Sciatic nerve (tissue), 2 donors: Measurements from ENCODE around the gene ACSS2. TPM values are rescaled to one million over a fixed set of nuclear protein-coding genes. Genes with fewer than 3 reads are reported as not detected.
A peak's percentile ranks its signal among the peaks of the same experiment; 100 is the strongest.
"Not testable (repeated sequence)": the region's sequence is repeated elsewhere in the genome, so short reads cannot be mapped to it uniquely, and the experiment has no call there.

Experiments
- ATAC-seq: fragments of 200-7000 bp; cut with Tn5 transposase; one replicate; pipeline ENCODE4 v1.9.1; 2020; ENCODE audit warnings: mild to moderate bottlenecking, moderate library complexity
- DNase-seq: peaks from one replicate; pipeline ENCODE4 v3.0.0-alpha.2; 2020; ENCODE audit warnings: low spot score
- intact Hi-C: fragments of 100-400 bp; cut with DNase I; formaldehyde crosslinking; loops from one replicate; pipeline ENCODE4 v1.14.2; 2022
- total RNA-seq: library from RNA; stranded (reverse); fragmentation: NEBNext Ultra II Directional; extraction: Animal tissue kit (Norgen Biotek cat#: 25700); gene quantifications from one replicate; pipeline ENCODE4 v1.2.1, GENCODE V29; 2021
- donor health status: DM: no; HTN: no; CAD: no.
- donor health status: DM: no; HTN: no; CAD: no.

Gene ACSS2
- total RNA-seq, 1 donor from 2014 or later: 103 TPM

DNA sequence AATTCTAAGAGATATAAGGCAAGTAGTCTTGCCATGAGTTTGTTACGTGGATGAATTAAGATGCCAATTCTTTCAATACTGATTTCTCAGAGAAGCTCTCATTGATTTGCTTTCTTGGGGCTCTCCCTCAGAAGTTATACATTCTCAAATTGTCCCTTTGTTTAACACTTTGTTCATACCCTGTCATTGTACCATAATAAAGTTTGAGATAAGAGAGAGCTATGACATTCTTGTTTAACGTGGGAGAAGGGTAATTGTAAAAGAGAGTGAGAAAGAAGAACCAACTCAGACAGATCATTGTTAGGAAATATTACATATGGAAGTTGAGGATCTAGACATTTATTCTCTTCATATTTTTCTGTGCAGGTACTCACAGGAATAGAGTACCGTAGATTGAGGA lies 19.1 kb downstream of the ACSS2 start:
- no peak for DNase-seq
- intact Hi-C loops: no loop called here
- no peak for ATAC-seq

DNA sequence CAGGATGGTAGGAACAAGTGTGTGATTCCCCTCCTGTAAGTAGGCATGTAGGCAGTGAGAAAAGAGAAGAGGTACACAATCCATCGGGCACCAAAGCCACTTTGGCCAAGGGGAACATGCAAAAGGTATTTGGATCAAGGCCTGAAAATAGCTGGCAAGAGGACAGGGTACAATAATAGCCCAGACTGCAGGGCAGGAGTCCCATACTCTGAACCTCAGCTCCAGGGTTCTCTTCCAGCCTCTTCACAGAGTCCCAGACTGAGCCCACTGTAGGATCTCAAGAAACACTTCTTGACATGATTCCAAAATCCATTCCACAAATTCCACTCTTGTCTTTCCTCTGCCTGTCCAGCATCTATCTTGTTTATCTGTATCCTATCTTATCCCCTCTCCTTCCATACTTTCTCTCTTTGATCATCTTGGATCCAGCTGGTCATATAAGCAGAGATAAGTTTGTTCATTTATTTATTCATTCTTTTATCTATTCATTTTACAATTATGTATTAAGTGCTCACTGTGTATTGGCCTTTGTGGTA lies 19.7 kb downstream of the ACSS2 start:
- ATAC-seq: no peak
- no peak for DNase-seq
- intact Hi-C loops: no loop called here

DNA sequence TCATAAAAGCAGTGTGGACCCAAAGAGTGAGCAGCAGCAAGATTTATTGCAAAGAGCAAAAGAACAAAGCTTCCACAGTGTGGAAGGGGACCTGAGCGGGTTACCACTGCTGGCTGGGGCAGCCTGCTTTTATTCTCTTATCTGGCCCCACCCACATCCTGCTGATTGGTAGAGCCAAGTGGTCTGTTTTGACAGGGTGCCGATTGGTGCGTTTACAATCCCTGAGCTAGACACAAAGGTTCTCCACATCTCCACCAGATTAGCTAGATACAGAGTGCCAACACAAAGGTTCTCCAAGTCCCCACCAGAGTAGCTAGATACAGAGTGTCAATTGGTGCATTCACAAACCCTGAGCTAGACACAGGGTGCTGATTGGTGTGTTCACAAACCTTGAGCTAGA lies 21.7 kb downstream of the ACSS2 start:
- DNase-seq, intact Hi-C loops, ATAC-seq: not testable (repeated sequence)

DNA sequence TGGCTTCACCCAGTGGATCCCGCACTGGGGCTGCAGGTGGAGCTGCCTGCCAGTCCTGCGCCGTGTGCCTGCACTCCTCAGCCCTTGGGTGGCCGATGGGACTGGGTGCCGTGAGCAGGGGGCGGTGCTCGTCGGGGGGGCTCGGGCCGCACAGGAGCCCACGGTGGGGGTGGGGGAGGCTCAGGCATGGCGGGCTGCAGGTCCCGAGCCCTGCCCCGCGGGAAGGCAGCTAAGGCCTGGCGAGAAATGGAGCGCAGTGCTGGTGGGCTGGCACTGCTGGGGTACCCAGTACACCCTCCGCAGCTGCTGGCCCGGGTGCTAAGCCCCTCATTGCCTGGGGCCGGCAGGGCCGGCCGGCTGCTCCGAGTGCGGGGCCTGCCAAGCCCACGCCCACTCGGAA lies 22.3 kb downstream of the ACSS2 start:
- ATAC-seq, DNase-seq, intact Hi-C loops: not testable (repeated sequence)

DNA sequence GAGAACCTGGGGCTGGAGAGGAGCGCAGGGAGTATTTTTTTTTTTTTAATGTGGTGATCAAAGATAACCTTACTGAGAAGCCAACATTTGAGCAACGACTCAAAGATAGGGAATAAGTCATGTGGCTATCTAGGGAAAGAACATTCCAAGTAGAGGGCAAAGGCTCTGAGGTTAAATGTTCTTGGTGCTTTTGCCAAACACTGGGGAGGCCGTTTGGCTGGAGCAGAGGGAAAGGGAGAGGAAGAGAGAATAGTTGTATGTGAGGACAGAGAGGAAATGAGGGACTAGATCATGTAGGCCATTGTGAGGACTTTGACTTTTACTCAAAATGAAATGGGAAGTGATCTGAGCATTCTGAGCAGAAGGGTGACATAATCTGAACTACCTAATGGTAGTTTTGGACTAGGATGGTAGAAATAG lies 27.8 kb downstream of the ACSS2 start:
- DNase-seq (no peak), ATAC-seq (peak; percentile 88)
- intact Hi-C loops: no loop called here

DNA sequence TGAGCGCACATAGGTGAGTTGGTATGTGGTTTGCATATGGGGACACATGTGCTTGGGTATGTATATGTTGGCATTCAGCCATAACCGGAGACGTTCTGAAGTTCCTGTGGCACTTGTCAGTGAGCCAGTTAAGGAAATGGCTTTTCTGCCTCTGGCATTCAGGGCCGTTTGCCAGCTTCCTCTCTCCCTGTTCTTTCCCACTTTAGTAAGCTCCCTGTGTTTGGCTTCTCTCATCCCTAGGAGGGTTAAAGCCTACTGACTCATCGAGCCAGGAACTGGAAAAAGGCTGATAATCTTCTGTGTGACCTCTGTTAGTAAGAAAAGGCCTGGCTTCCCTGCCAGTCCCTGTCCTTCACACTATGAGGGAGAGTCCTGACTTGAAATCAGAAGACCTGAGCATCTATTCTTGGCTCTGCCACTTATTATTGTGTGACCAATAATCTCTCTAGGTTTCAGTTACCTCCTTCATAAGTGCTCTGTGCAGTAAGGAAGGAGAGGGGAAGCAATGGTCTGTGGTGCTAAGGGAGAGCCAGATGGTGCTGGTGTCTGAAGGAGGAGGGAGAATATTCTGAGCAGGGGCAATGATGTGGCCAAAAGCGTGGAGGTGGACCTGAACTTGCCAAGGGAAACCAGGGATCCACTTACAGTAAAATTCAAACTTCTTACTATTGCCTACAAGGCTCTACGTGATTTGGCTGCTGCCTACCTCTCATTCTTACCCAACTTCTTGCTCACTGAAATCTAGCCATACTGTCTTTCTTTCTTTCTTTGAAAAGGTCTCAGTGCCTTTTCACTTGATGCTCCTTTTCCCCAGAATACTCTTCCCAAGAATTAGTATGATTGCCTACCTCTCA lies 31.4 kb downstream of the ACSS2 start:
- intact Hi-C loops: no loop called here
- ATAC-seq (peak; percentile 77), DNase-seq (no peak)

DNA sequence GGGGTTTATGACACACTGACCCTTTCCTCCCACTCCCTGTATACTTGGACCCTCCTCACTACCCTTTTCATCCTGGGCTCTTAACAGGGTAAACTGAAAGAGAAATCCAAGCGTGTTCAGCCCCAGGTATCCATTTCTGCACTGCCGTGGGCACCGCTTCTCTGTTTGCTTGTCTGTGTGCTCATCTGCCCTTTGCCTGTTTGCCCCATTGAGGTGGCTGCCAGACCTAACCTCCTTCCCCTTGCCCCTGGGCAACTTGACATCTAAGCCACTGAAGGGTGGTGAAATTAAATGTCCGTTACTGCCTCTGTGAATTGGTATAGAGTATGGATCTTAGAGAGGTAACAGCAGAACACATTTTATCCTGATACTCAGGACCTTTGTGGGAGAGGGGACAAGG lies 38.7 kb downstream of the ACSS2 start:
- intact Hi-C loops: no loop called here
- ATAC-seq: no peak

DNA sequence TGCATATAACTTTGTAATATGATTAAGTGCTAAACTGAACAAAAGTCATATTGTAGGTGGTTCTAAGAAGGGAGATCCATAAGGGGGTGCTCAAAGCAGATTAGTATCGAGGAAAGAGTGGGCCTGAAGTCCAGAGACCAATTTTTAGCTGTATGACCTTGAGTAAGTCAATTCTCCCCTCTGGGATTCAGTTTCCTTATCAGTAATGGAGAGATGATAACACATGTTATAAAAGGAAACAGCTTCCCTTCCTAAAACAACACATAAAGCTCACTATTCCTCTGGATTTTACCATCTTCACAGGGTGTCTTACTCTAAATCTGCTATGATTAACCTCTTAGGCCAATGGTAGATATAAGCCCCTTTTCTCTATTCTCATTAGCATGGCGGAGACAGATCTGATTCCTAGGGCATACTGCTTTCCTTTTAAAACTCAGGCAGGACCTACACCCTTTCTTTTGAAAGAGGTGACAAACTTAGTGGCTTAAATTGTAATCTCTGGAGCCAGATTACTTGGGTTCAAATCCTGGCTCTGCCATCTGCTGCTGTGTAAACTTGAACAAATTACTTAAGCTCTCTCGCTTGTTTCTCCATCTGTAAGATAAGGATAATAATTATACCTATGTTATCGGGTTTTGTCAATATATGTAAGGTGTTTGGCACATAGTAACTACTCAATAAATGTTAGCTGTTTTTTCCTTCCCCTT lies 39.5 kb downstream of the ACSS2 start:
- DNase-seq (no peak), ATAC-seq (no peak)
- intact Hi-C loops: no loop called here

More for the DNA sequence above, 38.7 kb downstream of the ACSS2 start:
- DNase-seq: no peak

DNA sequence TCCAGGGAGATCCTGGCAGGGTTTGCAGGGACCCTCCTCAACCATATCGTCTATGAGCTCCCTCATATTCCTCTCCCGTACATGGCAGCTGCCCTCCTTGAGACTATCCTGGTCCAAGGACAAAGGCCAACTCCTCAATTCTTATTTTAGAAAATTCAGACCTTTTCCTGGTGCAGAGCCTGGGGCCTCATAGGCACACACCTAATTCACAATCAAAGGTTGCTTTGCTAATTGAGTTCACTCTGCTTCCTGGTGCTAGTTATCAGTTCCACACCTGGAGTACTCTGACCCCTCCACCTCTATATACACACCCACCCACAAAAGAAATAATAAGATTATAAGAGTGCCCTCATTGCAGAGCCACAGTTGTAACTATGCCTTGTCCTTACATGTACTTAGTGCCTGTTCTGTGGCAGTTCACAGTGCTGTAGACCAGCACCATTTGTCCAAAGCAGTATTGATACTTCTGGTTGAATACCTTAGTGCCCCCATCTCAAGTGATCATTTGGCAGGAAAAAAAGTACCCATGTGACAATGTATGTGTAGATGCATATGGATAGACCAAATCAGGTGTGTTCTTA lies 40.5 kb downstream of the ACSS2 start:
- DNase-seq (no peak), ATAC-seq (no peak)
- intact Hi-C loops: no loop called here

DNA sequence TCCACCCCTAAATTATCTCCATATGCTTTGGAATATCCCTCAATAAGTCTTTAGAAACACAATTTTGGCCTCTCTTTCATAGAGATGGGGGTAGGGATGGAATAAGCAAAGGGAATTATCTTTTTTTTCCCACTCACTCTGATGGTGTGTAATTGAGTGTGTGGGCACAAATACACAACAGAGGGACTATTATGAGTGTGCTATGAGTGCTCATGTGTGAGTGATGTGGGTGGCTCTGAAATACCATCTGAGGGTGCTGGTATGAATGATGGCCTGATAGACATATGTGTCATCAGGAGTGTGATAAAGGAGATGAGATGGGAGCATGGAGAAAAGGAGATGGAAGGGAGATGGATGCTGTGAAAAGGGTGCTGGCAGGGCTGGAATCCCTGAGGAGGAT lies 43.6 kb downstream of the ACSS2 start:
- ATAC-seq: no peak
- intact Hi-C loops: no loop called here
- DNase-seq: no peak

DNA sequence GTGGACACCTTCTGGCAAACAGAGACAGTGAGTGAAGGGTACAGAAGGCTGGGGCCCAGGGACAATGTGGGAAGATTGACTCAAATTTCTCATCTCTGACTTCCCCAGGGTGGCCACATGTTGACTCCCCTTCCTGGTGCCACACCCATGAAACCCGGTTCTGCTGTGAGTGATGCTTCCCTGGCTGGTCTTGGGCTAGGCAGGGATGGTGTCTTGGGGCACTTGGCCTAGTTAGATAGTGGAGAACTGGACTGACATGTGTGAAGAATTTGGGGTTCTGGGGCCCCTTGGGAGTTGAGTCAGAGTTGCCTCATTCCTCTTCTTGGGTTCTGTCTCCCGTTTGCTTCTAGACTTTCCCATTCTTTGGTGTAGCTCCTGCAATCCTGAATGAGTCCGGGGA lies 45.0 kb downstream of the ACSS2 start:
- ATAC-seq (no peak), DNase-seq (no peak)
- intact Hi-C loops: no loop called here

DNA sequence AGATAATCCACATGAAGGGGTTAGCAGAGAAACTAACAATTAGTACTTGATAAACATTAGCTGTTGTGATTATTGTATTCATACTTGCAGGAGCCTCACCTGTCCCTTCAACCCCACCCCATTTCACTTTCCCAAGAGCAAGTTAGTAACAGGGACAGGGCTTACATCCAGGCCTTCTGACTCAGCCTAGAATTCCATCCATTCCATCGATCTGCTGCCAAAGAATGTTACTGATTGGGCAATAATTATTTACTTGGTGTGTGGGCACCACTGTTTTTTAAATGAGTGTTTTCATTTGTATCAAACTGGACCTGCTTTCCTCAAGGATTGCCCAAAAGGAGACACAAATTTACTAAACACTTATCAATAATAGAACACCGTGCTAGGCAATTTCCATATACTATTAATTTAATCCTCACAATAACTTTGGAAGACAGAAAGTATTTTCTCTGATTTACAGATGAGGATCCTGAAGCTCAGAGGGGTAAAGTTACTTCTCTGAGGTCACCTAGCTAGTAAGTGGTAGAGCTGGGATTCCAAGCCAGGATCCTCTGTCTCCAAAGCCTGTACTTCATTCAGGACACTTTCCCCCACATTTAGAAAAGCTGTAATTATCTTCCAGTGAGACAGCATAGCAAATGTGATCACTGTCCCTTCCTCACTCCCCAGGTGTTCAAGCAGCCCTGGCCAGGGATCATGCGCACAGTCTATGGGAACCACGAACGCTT lies 46.4 kb downstream of the ACSS2 start:
- intact Hi-C loops: no loop called here
- DNase-seq (no peak), ATAC-seq (peak; percentile 82)

DNA sequence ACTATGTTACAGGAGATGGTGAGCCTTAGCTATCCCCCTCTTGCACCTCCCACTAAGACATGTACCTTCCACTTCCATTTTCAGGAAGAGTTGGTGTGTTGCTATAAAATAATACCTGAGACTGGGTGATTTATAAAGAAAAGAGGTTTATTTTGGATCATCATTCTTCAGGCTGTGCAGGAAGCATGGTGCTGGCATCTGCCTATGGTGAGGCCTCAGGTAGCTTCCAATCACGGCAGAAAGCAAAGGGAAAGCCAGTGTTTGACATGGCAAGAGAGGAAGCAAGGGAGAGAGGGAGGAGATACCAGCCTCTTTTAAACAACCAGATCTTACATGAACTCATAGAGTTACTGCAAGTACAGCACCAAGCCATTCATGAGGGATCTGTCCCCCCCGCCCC lies 47.0 kb downstream of the ACSS2 start:
- intact Hi-C loops: no loop called here
- ATAC-seq: no peak
- no peak for DNase-seq

DNA sequence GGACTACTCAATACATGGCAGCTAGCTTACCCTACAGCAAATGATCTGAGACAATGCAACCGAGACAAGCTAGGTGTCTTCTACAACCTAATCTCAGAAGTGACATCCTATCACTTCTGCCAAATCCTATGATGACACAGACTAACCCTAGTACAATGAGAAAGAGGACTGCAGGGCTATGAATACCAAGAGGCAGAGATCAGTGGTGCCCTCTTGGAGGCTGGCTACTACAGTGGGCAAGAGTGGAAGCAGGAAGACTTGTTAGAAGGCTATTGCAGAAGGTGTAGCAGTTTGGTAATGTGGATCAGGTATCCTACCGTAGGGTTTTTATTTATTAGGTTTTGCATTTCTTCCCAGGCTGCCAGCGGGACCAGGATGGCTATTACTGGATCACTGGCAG lies 48.9 kb downstream of the ACSS2 start:
- ATAC-seq: no peak
- no peak for DNase-seq
- intact Hi-C loops: no loop called here

DNA sequence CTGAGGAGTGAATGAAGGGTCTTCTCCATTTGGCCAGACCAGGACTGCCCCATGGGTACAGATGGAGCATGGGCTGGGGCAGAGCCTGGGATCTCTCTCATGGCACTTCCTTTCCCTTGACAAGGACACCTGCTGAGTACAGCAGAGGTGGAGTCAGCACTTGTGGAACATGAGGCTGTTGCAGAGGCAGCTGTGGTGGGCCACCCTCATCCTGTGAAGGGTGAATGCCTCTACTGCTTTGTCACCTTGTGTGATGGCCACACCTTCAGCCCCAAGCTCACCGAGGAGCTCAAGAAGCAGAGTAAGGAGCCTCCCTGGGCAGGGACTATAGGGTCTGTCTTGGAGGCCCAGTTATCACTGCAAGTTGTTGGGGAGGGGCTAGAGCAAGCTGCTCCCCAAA lies 49.6 kb downstream of the ACSS2 start:
- no peak for DNase-seq
- intact Hi-C loops: no loop called here
- no peak for ATAC-seq

DNA sequence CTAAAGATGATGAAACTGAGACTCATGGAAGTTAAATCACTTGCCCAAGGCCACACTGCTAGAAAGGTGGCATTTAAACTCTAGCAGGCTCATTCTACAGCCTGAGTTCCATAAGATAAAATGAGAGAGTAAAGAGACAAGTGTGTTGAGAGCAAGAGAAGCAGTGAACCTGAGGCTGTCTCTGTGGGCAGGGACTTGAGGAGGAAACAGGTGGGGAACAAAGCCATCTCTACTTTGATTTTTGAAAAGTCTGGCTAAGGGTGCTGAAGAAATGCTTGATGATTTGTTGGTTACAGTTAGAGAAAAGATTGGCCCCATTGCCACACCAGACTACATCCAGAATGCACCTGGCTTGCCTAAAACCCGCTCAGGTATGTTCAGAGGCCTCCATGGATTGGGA lies 50.2 kb downstream of the ACSS2 start:
- no peak for DNase-seq
- no peak for ATAC-seq
- intact Hi-C loops: no loop called here

DNA sequence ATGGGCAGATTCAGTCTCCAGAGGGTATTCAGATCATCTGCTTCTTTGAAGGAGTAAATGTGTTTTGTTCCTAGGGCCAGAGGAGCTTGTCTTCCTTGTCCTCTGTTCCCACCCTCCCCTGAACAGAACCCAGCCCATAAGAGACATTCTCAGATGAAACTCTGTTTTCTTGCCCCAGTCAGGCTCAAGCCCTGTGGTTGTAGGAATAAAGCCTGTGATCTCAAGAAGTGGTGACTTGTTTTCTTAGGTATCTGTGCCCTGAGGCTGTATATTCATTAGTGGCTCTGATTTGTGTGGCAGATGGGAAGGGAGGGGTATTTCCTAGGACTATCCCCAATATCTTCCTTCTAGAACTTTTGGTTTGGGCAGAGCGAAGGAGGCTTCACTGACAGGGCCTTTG lies 51.3 kb downstream of the ACSS2 start:
- intact Hi-C loops: no loop called here
- no peak for ATAC-seq

DNA sequence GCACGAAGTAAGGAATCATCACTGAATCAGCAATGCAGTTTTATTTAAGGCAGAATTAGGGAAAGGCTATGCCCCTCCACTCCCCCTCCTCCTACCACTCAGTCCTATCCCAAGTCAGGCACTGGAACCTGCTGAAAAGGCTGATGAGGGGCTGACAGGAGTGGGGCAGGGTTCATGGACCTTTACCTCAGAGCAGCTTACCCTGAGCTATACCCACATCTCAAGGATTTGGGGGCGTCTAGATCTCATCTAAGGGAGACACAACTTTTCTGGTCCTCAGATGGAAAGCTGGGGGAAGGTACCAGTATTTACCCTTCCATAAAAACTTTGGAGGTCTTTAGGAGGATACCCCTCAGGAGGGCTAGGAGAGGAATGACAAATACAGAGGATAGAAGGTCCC lies 52.0 kb downstream of the ACSS2 start:
- ATAC-seq (no peak), DNase-seq (no peak)
- intact Hi-C loops: no loop called here

More for the DNA sequence above, 51.3 kb downstream of the ACSS2 start:
- DNase-seq: no peak

DNA sequence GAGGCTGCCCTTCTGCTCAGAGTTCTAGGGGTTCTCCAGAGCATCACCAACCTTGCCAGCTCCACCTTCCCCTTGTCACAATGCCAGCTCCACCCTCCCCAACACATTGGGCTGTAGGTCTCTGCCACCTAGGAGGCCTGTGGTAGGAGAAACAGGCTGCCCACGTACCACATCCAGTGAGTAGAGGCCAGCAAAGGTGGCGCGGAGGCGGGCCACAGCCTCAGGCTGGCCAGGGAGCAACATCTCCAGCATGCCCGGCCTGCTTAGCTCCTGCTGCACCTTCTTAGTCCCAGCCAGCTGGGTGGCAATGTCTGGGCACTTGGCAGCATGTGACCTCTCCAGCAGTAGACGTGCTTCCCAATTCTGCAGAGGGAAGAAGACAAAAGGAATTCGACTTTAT lies 55.4 kb downstream of the ACSS2 start:
- ATAC-seq: no peak
- DNase-seq: no peak
- intact Hi-C loops: no loop called here
